ENCODE results near the gene SUMO3. TPM values are rescaled to one million over a fixed set of nuclear protein-coding genes. Genes with fewer than 3 reads are reported as not detected.

The SUMO3 gene
- total and polyA plus RNA-seq, 2 of the 13 experiments (the other 11 are each of a cell fraction or from before 2014, with no cell fraction given), result 51.4 to 92.4 TPM

DNA sequence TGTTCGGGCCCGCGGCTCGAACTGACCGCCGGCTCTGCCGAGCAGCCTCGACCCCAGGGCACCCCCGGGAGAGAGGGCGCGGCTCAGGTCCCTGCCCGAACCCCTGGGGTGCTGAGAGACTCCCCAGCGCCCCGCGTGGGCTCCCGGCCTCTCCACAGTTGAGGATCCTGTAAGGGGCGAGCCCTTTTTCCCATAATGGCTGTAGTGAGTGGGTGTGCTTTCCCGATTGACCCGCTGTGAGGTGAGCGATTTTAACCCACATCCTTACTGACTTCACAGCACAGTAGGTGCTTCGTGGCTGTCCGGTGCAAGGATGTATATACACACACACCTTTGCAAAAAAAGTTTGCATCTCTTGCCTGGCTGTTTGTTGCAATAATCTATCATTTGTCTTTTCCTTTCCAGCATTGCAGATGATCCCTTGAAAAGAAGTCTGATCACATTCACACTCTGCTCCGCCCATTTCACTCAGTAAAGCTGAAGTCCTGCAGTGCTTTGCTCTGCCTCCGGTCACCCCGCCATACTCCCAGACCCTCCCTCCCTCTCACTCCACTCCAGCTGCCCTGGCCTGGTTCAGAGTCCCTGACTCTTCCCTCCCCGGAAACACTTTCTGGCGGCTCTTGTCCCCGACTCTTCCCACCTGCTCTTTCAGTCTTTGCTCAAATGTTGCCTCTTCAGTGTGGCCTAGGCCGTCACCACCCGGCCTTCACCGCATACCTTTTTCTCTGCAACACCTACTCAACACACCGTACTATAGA lies 15.3 kb downstream of the SUMO3 start (continued):
- TF ChIP-seq ZMYM3 (CRISPR knock-in tag; IDR thresholded peaks at IDR 0.05) (0 out of 2 replicates have a peak, but pooled peaks have one; percentile 46), PTBP1 (IDR thresholded peaks at IDR 0.05; ENCODE audit: low read depth, low read length, poor library complexity, severe bottlenecking) (no peak), KDM3A (CRISPR knock-in tag; IDR thresholded peaks at IDR 0.05; ENCODE audit: low read depth) (no peak), HNF4G (IDR thresholded peaks at IDR 0.05; ENCODE audit: borderline replicate concordance, low read depth, low read length) (peak; percentile 55; the same call in 1 of the 2 replicates), HNF4G (CRISPR knock-in tag; IDR thresholded peaks at IDR 0.05; ENCODE audit: borderline replicate concordance, low read depth) (0 out of 2 replicates have a peak, but pooled peaks have one; percentile 39), ZFP41 (CRISPR knock-in tag; IDR thresholded peaks at IDR 0.05; ENCODE audit: borderline replicate concordance) (no peak), NR3C1 (CRISPR knock-in tag; IDR thresholded peaks at IDR 0.05) (no peak), ZNF879 (CRISPR knock-in tag; IDR thresholded peaks at IDR 0.05) (no peak), ZNF263 (CRISPR knock-in tag; IDR thresholded peaks at IDR 0.05) (peak; percentile 74), ZNF510 (CRISPR knock-in tag; IDR thresholded peaks at IDR 0.05; ENCODE audit: low read depth) (0 out of 2 replicates have a peak, but pooled peaks have one; percentile 61), CHCHD3 (CRISPR knock-in tag; IDR thresholded peaks at IDR 0.05) (no peak), ZNF350 (CRISPR knock-in tag; IDR thresholded peaks at IDR 0.05; ENCODE audit: borderline replicate concordance, low read depth) (no peak), ZNF674 (CRISPR knock-in tag; IDR thresholded peaks at IDR 0.05; ENCODE audit: low read depth) (no peak), ZNF552 (CRISPR knock-in tag; IDR thresholded peaks at IDR 0.05; ENCODE audit: borderline replicate concordance) (no peak), ZNF121 (CRISPR knock-in tag; IDR thresholded peaks at IDR 0.05) (no peak), ZNF761 (CRISPR knock-in tag; conservative IDR thresholded peaks at IDR 0.05) (0 out of 2 replicates have a peak, but pooled peaks have one; percentile 57), PHF21A (CRISPR knock-in tag; IDR thresholded peaks at IDR 0.05) (peak; percentile 59; the same call in 1 of the 2 replicates), ZBTB7B (CRISPR knock-in tag; IDR thresholded peaks at IDR 0.05) (no peak), ZSCAN9 (CRISPR knock-in tag; IDR thresholded peaks at IDR 0.05; ENCODE audit: borderline replicate concordance) (no peak)
- TF ChIP-seq, protein P1, sequence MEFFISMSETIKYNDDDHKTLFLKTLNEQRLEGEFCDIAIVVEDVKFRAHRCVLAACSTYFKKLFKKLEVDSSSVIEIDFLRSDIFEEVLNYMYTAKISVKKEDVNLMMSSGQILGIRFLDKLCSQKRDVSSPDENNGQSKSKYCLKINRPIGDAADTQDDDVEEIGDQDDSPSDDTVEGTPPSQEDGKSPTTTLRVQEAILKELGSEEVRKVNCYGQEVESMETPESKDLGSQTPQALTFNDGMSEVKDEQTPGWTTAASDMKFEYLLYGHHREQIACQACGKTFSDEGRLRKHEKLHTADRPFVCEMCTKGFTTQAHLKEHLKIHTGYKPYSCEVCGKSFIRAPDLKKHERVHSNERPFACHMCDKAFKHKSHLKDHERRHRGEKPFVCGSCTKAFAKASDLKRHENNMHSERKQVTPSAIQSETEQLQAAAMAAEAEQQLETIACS (CRISPR knock-in tag; IDR thresholded peaks at IDR 0.05), result no peak
- TF ChIP-seq, protein P2, sequence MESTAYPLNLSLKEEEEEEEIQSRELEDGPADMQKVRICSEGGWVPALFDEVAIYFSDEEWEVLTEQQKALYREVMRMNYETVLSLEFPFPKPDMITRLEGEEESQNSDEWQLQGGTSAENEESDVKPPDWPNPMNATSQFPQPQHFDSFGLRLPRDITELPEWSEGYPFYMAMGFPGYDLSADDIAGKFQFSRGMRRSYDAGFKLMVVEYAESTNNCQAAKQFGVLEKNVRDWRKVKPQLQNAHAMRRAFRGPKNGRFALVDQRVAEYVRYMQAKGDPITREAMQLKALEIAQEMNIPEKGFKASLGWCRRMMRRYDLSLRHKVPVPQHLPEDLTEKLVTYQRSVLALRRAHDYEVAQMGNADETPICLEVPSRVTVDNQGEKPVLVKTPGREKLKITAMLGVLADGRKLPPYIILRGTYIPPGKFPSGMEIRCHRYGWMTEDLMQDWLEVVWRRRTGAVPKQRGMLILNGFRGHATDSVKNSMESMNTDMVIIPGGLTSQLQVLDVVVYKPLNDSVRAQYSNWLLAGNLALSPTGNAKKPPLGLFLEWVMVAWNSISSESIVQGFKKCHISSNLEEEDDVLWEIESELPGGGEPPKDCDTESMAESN (CRISPR knock-in tag; conservative IDR thresholded peaks at IDR 0.05), result peak; percentile 31; the same call in 1 of the 2 replicates
- TF ChIP-seq, protein P3, sequence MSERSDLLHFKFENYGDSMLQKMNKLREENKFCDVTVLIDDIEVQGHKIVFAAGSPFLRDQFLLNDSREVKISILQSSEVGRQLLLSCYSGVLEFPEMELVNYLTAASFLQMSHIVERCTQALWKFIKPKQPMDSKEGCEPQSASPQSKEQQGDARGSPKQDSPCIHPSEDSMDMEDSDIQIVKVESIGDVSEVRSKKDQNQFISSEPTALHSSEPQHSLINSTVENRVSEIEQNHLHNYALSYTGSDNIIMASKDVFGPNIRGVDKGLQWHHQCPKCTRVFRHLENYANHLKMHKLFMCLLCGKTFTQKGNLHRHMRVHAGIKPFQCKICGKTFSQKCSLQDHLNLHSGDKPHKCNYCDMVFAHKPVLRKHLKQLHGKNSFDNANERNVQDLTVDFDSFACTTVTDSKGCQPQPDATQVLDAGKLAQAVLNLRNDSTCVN (CRISPR knock-in tag; IDR thresholded peaks at IDR 0.05; ENCODE audit: borderline replicate concordance), result 0 out of 2 replicates have a peak, but pooled peaks have one; percentile 48
- TF ChIP-seq, protein P4, sequence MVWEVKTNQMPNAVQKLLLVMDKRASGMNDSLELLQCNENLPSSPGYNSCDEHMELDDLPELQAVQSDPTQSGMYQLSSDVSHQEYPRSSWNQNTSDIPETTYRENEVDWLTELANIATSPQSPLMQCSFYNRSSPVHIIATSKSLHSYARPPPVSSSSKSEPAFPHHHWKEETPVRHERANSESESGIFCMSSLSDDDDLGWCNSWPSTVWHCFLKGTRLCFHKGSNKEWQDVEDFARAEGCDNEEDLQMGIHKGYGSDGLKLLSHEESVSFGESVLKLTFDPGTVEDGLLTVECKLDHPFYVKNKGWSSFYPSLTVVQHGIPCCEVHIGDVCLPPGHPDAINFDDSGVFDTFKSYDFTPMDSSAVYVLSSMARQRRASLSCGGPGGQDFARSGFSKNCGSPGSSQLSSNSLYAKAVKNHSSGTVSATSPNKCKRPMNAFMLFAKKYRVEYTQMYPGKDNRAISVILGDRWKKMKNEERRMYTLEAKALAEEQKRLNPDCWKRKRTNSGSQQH (CRISPR knock-in tag; IDR thresholded peaks at IDR 0.05; ENCODE audit: low read depth), result peak; percentile 64; the same call in 1 of the 2 replicates
- TF ChIP-seq, protein P5, sequence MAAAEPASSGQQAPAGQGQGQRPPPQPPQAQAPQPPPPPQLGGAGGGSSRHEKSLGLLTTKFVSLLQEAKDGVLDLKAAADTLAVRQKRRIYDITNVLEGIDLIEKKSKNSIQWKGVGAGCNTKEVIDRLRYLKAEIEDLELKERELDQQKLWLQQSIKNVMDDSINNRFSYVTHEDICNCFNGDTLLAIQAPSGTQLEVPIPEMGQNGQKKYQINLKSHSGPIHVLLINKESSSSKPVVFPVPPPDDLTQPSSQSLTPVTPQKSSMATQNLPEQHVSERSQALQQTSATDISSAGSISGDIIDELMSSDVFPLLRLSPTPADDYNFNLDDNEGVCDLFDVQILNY (CRISPR knock-in tag; conservative IDR thresholded peaks at IDR 0.05), result no peak
